ENCODE measurements around the gene DDX60.
"Not testable (repeated sequence)": the region's sequence is repeated elsewhere in the genome, so short reads cannot be mapped to it uniquely, and the experiment has no call there.

The DDX60 gene, protein sequence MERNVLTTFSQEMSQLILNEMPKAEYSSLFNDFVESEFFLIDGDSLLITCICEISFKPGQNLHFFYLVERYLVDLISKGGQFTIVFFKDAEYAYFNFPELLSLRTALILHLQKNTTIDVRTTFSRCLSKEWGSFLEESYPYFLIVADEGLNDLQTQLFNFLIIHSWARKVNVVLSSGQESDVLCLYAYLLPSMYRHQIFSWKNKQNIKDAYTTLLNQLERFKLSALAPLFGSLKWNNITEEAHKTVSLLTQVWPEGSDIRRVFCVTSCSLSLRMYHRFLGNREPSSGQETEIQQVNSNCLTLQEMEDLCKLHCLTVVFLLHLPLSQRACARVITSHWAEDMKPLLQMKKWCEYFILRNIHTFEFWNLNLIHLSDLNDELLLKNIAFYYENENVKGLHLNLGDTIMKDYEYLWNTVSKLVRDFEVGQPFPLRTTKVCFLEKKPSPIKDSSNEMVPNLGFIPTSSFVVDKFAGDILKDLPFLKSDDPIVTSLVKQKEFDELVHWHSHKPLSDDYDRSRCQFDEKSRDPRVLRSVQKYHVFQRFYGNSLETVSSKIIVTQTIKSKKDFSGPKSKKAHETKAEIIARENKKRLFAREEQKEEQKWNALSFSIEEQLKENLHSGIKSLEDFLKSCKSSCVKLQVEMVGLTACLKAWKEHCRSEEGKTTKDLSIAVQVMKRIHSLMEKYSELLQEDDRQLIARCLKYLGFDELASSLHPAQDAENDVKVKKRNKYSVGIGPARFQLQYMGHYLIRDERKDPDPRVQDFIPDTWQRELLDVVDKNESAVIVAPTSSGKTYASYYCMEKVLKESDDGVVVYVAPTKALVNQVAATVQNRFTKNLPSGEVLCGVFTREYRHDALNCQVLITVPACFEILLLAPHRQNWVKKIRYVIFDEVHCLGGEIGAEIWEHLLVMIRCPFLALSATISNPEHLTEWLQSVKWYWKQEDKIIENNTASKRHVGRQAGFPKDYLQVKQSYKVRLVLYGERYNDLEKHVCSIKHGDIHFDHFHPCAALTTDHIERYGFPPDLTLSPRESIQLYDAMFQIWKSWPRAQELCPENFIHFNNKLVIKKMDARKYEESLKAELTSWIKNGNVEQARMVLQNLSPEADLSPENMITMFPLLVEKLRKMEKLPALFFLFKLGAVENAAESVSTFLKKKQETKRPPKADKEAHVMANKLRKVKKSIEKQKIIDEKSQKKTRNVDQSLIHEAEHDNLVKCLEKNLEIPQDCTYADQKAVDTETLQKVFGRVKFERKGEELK (N-terminal part only)

DNA sequence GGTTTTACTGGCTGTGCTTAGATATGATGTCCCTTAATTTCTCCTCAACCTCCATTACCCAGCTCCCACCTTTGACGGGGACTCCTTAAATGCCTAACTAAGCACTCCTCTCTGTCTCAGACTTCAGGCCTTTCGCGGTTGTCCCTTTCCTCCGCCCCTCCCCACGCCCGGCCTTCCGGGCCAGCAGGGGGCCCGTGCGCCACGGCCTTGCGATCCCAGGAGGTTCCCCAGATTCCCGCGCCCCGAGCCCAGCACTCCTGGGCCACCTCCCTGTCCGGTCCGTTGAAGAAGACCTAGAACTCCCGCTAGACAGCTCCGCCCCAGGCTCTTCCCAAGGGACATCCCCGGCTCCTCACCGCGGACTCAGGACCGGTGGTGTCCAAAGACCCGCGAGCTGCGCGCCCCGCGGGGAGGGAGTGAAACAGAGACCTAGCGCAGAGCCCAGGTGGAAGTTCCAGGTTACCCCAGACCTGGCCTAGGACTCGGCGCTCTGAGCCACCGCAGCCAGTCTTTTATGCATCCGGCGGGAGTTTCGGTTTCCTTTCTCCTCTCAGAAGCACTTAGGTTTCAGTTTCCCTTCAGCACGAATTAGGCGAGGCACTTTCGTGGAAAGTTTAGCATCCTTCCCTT lies at the start of gene DDX60:
Gene DDX60, minus strand, starts transcription at position 487 of the 630 bp plus-strand sequence. CDS start 7,493 bp downstream, outside the sequence.
- no peak for FAIRE-seq

DNA sequence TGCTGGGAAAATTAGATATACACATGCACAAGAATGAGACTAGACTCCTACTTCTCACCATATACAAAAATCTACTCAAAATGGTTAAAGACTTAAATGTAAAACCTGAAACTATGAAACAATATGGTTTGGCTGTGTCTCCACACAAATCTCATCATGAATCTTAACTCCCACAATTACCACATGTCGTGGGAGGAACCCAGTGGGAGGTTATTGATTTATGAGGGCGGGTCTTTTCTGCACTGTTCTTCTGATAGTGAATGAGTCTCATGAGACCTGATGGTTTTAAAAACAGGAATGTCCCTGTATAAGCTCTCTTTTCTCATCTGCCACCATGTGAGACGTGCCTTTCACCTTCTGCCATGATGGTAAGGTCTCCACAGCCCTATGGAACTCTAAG lies 48.5 kb upstream of the DDX60 start:
- no peak for FAIRE-seq

DNA sequence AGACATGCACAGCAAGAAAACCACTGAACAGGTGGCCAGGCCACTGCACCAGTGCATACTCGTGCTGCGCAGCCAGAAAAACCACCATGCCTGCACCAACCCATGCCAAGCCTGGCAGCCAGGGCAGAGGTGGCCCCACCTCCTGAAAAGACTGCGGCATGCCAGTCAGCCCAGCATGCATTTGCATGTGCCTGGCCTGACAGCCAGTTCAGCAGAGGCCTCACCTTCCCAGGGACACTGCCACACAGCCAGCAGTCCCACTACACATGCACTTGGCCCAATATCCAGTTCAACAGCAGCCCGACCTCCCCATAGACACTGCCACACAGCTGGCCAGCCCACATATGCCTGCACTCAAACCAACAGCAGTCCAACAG lies 43.5 kb upstream of the DDX60 start:
- no peak for FAIRE-seq

DNA sequence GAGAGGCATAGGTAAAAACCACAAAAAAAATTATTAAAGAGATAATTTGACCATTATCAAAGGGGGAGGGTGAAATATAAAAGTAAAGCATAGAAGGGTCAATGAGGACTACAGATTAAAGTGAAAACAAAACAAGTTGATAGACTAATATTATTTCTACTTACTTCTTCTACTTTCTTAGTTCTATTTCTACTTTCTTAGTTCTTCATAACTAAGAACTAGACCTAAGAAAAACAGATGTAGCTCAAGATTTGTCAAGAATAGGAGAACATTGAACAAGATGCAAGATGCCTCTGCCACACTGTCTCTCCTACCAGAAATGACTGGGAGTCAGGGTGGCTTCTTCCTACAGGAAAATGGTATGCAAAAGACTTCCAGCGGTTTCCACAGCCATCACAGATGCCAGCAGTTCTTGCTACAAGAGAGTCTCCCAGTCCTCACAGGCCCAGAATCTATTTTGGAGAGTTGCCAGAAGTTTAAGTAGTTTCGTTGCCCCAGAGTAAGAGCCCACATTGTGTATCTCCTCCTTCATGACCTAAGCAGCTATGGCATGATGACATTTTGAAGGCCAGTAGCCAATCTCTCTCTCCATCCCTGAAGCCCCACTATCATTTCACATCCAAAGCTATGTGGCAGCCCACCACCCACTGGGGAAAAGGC lies 42.9 kb upstream of the DDX60 start:
- FAIRE-seq: no peak

DNA sequence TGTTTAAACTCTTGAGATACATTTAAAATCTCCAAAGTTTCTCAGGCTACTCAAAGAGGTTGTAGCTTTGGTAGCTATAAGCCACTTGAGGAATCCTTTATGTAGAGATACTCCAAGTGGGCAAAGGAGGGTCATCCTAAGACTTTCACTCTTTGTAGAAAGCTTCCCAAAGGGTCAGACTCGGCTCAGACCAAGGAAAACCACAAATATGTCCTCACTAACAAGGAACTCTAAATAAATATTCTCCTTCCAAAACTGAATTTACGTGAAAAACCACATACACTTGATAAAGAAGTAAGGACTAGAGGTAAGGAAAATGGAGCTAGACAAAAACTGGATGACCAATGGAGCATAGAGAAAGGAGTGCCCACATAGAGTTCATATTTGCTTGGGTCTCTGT lies 41.7 kb upstream of the DDX60 start:
- FAIRE-seq: no peak

DNA sequence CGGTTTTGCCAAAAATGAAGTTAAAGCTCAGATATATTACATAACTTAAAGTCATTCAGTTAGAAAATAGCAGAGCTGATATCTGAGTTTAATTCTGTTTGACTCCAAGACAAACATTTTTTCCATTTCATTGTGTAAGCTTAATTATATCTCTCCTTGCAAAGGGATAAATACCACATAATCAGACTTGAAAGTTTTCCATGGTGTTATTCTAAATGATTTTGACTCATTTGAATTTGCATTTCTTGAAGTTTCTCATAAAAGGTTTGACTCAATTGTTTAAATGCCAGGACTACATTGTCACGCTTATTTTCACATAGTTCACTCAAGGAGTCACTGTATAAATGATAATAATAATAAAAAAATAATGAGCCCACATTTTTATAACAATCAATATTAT lies 39.4 kb upstream of the DDX60 start:
- no peak for FAIRE-seq

DNA sequence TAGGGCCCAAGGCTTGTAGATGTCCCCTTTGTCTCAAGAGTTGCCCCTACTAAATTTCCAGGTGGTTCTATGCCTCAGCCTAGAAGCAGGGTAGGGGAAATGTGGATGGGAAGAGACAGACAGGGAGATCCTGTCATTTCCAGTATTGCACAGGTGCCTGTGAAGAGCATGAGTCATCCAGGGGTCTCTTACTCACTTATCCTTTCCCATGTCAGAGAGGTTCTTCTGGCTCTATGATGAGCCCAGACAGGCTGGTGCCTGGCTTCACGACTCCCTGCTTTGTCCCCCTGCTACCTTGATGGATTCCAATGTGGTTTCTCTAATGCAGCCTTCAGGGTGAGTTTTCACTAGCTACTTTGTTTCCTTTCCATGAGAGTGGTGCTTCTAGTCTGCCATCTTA lies 35.2 kb upstream of the DDX60 start:
- no peak for FAIRE-seq

DNA sequence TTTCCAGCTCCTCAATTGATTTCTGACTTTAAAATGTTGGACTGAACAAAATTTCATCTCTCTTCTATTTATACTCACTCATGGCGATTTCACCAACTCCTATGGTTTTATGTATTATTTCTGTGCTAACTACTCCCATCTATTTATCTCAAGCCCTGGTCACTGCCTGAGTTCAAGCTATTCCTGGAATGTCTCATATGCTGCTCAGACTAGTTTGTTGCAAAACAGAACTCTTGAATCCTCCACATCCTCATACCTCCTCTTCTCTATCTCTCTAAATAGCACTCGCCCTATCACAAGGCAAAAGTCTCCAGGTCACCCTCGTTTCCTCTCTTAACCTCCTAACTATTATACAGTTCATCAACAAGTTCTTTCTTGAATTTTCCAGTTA lies 19.0 kb upstream of the DDX60 start:
- FAIRE-seq: no peak

DNA sequence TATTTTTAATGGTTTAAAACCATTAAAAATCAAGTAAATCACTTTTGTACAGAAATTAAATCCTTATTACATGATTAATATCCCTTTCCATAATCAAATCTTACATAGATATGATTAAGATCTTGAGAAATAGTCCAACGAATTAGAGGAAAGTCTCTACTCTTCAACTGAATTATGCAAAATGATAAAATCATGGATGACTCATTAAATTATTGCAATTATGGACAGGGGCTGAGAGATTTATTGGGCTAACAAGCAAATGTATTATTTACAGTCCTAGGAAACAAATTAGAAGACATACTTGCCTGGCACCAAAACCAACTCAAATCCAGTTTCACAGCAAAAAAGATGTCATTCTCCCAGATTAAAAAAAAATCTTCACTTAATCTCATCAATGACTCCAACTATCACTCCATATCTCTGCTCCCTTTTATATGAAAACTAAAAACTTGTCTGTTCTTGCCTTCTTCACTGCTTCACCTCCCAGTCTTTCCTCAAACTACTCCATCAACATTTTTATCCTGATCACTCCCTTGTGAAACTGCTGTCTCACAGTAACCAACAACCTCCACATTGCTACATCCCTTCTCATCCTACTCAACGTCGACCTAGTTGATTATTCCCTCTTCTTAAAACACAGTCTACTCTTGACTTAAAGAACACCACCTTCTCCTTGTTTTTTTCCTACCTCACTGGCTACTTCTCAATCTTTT lies 18.4 kb upstream of the DDX60 start:
- no peak for FAIRE-seq

DNA sequence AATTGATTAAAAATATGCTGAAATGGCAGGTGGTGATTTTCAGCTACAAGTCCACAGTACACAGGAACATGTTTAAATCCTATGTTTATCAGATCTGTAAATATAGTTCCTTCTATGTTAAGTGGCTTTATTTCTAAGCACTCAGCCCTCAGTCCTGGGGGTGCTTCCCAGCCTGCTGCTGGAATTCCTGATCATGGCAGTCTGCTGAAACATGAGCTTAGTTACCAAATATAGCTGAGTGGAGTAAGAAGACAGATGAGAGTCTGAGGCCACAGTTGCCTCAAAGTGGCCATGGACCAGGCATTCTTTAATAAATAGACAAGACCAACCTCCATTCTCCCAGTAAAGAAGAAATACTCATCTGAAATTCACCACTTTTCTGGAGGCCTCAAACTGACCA lies 17.1 kb upstream of the DDX60 start:
- FAIRE-seq: no peak

DNA sequence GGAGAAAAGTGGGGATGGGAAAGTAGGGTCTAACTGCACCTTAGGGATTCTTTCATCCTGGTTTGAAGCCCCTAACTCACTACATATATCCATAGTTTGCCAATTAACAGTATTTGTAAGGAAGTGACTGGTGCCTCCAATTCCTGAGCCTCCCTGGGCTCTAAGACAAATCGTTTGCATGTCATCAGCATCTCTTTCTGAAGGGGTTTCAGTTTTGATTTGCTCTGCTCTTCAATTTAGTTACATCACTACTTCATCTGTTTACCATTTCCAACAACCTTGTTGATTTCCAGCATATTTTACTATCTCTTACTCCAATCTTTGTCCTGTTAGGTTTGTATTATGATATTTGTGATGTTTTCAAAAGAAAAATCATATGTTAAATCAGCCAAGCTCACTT lies 15.5 kb upstream of the DDX60 start:
- no peak for FAIRE-seq

DNA sequence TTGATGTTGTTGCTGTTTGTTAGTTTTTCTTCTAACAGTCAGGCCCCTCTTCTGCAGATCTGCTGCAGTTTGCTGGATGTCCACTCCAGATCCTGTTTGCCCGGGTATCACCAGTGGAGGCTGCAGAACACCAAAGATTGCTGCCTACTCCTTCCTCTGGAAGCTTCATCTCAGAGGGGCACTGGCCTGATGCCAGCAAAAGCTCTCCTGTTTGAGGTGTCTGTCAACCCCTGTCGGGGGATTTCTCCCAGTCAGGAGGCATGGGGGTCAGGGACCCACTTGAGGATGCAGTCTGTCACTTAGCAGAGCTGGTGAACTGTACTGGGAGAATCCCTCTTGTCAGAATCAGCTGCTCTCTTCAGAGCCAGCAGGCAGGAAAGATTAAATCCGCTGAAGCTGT lies 12.0 kb upstream of the DDX60 start:
- not testable (repeated sequence) for FAIRE-seq

DNA sequence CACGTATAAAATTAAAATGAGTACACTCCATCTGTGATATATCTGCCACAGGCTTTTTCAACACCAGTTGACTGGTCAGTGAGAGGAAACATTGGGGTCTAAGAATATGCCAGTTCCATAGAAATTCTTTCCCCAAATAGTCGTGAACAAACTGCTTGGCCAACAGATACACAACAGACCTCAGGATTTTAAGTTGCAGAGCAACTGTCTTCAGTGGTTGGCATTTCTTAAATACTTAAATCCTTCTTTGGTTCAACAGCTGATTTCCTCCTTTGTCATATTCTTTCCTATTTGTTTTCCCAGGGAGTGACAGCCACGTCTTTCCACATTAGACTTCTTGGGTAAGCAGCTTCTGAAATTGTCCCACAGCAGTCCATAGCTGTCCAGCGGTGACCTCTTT lies 7.0 kb upstream of the DDX60 start:
- no peak for FAIRE-seq

DNA sequence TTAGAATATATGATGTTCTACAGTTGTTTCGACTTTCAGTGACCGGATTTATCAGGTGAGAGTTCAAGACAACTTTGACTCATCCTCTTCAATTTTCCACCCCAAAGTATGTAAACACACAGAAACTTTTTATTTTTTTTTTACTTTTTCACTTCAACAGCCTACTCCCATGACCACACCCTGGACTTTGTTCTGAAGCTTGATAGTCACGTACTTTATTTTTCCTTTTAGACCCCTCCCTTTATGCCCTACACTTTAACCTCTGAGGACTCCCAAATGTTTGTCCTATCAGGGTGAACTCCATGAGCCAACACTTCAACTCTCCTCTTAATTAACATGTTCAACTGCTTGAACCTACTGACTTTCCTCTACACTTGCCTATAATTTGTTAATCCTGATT lies 2.5 kb upstream of the DDX60 start:
- no peak for FAIRE-seq

DNA sequence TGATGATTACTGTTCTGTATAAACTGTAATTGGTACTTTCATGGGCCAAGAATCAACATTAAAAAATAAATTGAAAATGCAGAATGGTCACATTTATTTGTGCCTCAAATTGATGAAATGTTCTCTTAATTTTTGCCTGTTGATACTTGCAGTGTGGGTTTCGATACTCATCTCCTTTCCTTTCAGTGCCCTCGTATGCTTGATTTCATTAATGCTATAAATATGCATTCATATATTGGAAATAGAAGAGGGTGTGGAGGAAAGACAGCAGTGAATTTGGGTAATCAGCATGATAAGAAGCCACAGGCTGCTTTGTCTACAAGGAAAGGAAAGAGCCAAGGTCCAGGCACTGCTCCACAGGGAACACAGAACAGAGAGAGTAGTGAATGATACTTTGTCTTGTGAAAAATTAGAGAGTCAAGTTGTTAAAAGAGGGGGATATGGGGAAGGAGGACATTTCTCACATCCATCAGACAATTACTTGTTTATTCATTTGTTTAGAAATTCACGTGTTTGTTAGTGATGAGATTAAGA lies 1.0 kb upstream of the DDX60 start:
- FAIRE-seq: no peak

DNA sequence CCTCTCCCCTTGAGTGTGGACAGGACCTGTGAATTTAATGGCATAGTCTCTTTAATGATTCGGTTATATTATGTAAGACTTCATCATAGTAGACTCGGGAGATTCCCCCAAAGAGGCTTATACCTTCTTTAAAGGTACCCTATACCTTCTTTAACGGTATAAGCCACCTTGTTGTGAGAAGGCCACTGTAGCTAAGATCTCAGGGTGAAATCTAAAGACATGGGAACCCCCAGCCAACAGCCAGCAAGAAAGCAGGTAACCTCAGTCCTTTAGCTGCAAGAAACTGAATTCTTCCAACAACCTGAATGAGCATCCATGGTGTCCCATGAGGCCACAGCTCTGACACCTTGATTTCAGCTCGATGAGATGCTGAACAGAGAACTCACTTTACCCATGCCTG lies 931 bp downstream of the DDX60 start:
- no peak for FAIRE-seq

DNA sequence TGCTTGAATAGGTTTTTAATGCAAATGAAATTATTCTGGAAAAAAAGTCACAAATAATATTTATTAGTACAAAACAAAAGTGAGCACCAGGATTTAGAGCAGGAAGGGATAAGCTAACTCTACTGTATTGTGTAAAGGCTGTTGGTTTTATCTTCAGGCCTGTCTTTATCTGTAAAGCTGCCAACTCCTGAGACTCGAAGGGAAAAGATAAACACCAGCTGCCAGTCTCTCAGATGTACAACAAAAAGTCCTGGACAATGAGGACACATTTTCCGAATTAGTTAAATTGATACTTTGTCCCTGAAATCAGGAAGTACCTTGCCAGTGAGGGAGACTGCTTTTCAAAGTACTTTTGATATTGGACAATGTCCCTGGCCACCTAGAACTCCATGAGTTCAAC lies 8.8 kb downstream of the DDX60 start:
- no peak for FAIRE-seq

DNA sequence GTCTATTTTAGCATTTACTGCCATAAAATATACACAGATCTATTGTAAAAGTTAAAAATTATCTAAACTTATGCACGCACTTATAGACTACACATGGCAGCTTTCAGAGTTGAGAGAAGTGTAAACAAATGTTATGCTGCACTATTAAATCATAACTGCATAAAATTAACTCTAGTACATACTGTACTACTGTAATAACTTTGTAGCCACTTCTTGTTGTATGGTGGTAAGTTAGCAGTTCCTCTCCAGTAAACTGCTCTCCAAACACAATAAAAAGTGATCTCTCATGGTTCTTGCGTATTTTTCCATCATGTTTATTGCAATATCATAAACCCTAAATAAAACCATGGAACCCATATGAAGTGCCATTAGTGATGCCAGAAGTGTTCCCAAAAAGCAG lies 9.6 kb downstream of the DDX60 start:
- FAIRE-seq: no peak

DNA sequence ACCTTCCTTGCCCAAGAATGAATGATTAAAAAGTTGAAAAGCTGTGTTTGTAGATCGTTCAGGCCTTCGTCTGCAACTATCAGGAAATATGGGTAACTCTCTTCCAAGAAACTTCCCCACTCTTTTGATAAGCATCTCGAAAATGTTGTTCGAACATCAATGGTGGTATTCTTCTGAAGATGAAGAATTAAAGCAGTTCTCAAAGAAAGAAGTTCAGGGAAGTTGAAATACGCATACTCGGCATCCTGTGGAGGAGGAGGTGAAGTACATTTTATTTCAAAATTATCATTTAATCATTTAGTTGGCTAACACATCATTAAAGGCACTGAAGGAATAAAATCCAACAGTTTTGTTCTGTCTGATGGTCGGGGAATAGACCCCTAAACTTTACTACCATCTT lies 12.1 kb downstream of the DDX60 start:
- FAIRE-seq: no peak

DNA sequence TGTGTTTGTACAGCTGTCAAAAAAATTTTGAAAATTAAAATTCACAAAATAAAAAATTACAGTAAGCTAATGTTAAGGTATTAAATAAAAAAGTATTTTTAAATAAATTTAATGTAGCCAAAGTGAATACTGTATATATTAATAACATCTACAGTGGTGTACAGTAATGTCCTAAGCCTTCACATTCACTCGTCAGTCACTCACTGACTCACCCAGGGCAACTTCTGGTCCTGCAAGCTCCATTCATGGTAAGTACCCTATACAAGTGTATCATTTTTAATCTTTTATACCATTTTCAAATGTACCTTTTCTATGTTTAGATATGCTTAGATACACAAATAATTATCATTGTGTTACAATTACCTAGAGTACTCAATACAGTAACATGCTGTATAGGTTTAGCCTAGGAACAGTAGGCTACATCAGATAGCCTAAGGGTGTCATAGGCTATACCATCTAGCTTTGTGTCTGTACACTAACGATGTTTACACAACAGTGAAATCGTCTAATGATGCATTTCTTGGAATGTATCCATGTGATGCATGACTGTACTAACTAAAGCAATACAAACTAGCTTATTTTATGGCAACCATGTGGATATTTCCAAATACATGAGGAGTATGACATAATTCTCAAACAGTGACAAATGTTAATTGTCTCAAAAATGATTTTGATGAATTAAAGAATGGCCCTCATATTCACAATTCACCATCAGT lies 13.7 kb downstream of the DDX60 start:
- FAIRE-seq: no peak

DNA sequence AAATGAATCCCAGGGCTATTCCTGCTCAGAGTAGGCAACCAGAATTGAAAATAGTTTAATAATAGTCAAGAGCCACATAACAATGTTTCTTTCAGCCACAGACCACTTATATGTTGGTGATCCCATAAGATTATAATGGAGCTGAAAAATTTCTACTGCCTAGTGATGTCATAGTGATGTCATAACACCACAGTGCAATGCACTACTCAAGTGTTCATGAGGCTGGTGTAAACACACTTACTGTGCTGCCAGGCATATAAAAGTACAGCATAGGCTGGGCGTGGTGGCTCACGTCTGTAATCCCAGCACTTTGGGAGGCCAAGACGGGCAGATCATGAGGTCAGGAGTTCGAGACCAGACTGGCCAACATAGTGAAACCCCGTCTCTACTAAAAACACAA lies 15.1 kb downstream of the DDX60 start:
- FAIRE-seq: not testable (repeated sequence)
